Measurements from ENCODE around the gene GAK. TPM values are rescaled to one million over a fixed set of nuclear protein-coding genes. Genes with fewer than 3 reads are reported as not detected.
"Not testable (repeated sequence)": the region's sequence is repeated elsewhere in the genome, so short reads cannot be mapped to it uniquely, and the experiment has no call there.

The GAK gene
- total RNA-seq: 100 to 1,000 TPM; 155 to 163 TPM

DNA sequence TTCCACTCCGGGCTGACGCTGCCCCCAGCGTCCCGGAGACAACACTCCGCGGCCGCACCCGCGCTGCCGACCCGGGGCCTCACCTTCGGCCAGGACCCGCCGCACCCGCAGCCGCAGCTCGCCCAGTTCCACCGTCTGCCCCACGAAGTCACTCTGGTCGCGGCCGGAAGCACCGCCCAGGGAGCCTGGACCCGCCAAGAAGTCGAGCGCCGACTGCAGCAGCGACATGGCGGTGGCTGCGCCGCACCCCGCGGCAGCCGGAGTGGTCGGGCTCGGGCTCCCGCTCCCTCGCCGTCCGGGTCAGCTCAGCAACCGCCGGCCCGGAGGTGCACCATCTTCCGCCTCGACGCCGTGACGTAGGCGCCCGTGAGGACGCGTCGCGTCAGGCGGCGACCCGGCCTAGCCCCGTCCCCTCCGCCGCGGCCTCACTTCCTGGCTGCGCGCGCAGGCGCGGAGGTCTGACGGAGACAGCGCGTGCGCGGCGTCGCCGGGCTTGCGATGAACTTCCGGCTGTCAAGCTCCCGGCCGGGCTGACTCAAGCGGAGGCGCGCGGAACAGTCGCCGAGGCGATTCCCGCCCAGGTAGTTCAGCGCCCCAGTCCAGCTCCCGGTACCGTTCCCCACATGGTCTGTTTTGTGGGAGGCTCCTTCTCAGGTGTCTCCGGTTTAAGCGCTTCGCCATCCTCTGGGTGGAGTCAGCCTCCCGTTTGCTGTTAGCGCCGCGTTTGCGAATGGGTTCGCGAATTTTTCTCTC, at the start of gene GAK, which contains the start of gene TMEM175:
Gene GAK (minus strand): TSS at position 357 of the 753 bp plus-strand sequence. CDS start 129 bp downstream, at position 228.
Gene TMEM175 (plus strand): TSS at position 501 of the 753 bp plus-strand sequence. CDS start 15,280 bp downstream, outside the sequence.
- Mint-ChIP-seq H3K27ac (peak within 1 kb of the TSS; percentile 92), H3K9me3 (ENCODE audit: insufficient read depth) (no peaks in the 10 kb centered on the region), H3K27me3 (ENCODE audit: low read depth) (no peaks in the 10 kb centered on the region), H3K4me3 (peak within 1 kb of the TSS; percentile 85), H3K36me3 (ENCODE audit: low read depth) (peaks cover 9% of the 10 kb centered on the region), H3K4me1 (ENCODE audit: low read depth) (peaks cover 49% of the 10 kb centered on the region)
- peak; percentile 97 for DNase-seq
- ATAC-seq: peak; percentile 93
- ChIA-PET CTCF (interaction anchor here (0.8 to 3.7 kb wide), 3 partner anchors 38 to 189 kb away, joined by 3 to 20 read pairs (median 4); partner anchors contain the start of gene IDUA), POLR2A (interaction anchor here (0.5 to 1.9 kb wide), 20 partner anchors 9 to 268 kb away, joined by 3 to 12 read pairs (median 4); partner anchors contain the start of genes ATP5ME, DGKQ, IDUA and MYL5)

DNA sequence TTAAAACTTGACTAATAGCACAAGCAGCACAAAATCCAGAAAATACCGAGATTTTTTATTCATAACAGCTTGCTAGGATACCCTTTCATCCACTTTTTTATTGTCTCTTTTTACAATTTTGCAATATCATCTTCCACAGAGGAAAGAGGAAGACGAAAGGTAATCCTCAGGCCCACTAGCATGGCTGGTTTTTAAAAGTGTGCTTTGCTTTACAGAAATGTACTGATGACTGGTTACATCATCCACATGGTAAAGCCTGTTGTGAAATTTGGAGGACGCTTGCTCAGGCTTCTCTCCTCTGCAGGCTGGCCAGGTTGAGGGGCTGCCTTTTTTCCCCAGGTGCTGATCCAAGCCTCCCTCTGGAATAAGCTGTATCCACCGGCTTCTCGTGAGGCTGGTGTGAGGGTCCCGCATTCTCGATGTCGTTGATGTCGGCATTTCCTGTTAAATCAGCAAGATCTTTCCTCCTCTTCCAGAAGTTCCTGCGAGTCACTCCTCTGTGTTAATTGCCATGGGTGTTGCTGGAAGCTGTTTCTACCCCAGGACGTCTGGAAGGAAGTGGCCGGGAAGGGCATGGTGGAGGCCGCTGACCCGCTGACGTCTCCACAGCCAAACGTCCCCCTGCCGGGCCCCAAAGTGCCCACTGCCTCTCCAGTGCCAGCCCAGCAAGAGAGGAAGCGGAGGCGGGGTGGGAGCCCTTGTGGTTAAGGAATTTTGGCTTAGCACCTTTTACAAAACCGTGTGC, 47.0 kb upstream of the GAK start:
- Mint-ChIP-seq H3K9me3 (ENCODE audit: insufficient read depth) (no peaks in the 10 kb centered on the region), H3K27ac (no peak overlapping the region), H3K27me3 (ENCODE audit: low read depth) (no peaks in the 10 kb centered on the region), H3K4me3 (no peak overlapping the region), H3K4me1 (ENCODE audit: low read depth) (peaks cover 13% of the 10 kb centered on the region), H3K36me3 (ENCODE audit: low read depth) (no peaks in the 10 kb centered on the region)
- DNase-seq (no peak), ATAC-seq (no peak)
- POLR2A ChIA-PET: no interaction called here
- CTCF ChIA-PET: interaction anchor here (0.6 kb wide), 1 partner anchor 305 kb away, joined by 4 read pairs; the partner anchor contains the start of gene ATP5ME

DNA sequence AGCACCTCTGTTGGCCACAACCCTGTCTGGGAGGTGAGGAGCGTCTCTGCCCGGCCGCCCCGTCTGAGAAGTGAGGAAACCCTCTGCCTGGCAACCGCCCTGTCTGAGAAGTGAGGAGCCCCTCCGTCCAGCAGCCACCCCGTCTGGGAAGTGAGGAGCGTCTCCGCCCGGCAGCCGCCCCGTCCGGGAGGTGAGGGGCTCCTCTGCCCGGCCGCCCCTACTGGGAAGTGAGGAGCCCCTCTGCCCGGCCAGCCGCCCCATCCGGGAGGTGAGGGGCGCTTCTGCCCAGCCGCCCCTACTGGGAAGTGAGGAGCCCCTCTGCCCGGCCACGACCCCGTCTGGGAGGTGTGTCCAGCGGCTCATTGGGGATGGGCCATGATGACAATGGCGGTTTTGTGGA, 43.9 kb upstream of the GAK start:
- DNase-seq; H3K36me3 Mint-ChIP-seq (ENCODE audit: low read depth); H3K9me3 Mint-ChIP-seq (ENCODE audit: insufficient read depth); H3K27ac Mint-ChIP-seq; ATAC-seq; CTCF ChIA-PET; POLR2A ChIA-PET; H3K27me3 Mint-ChIP-seq (ENCODE audit: low read depth); H3K4me3 Mint-ChIP-seq: not testable (repeated sequence)
- H3K4me1 Mint-ChIP-seq (ENCODE audit: low read depth): peaks cover 20% of the 10 kb centered on the region

DNA sequence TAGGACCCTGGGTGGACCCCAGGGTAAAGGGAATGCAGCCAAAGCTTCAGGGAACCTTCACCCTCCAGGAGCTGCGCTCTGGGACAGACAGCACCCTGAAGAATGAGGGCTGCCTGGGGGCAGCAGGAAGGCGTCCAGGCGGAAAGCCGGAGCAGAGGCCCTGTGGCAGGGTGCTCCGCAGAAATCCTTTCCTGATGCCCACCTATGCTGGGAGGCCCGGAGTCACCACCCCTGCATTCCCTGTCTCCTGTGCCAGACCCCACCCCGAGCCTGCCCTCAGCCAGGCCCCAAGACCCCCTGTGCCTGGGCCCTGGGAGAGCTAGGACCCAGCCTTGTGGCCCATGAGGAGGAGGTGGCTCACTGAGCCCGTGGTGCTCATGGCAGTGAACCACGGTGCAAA, 42.6 kb upstream of the GAK start:
- ChIA-PET CTCF (interaction anchor here (1.3 kb wide), 1 partner anchor 12 kb away, joined by 3 read pairs; the partner anchor contains the start of gene IDUA), POLR2A (interaction anchor here (1.5 kb wide), 1 partner anchor 42 kb away, joined by 4 read pairs; the partner anchor contains the start of genes GAK and TMEM175)
- no peaks in the 10 kb centered on the region for H3K27me3 Mint-ChIP-seq (ENCODE audit: low read depth)
- no peak overlapping the region for H3K4me3 Mint-ChIP-seq
- peaks cover 30% of the 10 kb centered on the region for H3K4me1 Mint-ChIP-seq (ENCODE audit: low read depth)
- no peaks in the 10 kb centered on the region for H3K36me3 Mint-ChIP-seq (ENCODE audit: low read depth)
- ATAC-seq: no peak
- no peak for DNase-seq
- H3K9me3 Mint-ChIP-seq (ENCODE audit: insufficient read depth): no peaks in the 10 kb centered on the region
- no peak overlapping the region for H3K27ac Mint-ChIP-seq

DNA sequence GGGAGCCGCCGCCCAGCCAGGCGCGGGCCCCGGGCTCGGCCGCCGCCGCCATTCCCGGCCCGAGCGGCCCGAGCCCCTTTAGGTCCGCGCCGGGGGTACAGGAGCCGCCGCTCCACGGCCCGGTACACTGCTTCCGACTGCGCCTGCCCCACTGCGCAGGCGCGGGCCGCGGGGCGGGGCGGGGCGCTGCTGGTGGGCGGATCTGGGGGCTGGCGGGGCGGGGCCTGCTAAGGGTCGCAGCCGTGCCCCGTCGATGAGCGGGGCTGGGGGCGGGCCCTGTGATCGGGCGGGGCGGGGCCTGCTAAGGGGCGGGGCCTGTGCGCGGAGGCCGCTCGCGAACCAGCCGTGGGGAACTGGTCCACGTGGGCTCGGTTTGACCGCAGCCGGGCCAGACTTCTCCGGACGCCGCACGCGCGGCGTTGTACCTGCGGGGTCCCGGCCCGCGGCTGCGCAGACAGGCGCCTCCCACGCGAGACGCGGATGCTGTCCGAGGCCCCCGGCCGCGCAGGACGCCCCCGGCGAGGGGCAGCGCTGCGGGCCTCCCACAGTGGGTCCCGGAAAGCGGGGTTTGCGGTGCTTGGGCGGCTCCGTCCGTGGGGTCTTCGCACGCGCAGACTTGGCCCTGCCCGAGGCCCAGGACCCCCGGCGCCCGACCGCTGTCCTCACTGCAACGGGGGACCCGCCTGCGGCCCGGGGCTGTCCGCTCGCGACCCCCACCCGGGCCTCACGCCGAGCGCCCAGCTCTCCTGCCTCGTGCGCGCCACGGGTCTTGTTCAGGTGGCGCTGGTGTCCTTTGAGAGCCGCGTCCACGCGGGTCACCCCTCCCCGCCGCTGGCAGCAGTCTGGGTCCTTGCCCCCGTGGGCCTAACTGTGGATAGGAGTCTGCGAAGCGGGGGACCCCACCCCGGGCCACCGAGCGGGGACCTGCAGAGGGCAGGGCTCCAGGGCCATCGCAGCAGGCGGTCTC, 41.6 kb upstream of the GAK start, which contains the start of gene DGKQ:
Gene DGKQ (minus strand): TSS at position 139 of the 967 bp plus-strand sequence. CDS start 87 bp downstream, at position 52.
- ChIA-PET POLR2A (interaction anchor here (1.1 to 1.6 kb wide), 3 partner anchors 11 to 41 kb away, joined by 3 to 4 read pairs (median 4); partner anchors contain the start of genes GAK and TMEM175), CTCF (interaction anchor here (1.2 to 1.7 kb wide), 2 partner anchors 13 to 231 kb away, joined by 4 read pairs; partner anchors contain the start of gene IDUA)
- Mint-ChIP-seq H3K4me1 (ENCODE audit: low read depth) (peaks cover 30% of the 10 kb centered on the region), H3K4me3 (peak within 1 kb of the TSS; percentile 52), H3K27me3 (ENCODE audit: low read depth) (no peaks in the 10 kb centered on the region), H3K9me3 (ENCODE audit: insufficient read depth) (no peaks in the 10 kb centered on the region), H3K36me3 (ENCODE audit: low read depth) (no peaks in the 10 kb centered on the region), H3K27ac (no peak within 1 kb of the TSS)
- ATAC-seq (peak; percentile 92), DNase-seq (peak; percentile 87)

DNA sequence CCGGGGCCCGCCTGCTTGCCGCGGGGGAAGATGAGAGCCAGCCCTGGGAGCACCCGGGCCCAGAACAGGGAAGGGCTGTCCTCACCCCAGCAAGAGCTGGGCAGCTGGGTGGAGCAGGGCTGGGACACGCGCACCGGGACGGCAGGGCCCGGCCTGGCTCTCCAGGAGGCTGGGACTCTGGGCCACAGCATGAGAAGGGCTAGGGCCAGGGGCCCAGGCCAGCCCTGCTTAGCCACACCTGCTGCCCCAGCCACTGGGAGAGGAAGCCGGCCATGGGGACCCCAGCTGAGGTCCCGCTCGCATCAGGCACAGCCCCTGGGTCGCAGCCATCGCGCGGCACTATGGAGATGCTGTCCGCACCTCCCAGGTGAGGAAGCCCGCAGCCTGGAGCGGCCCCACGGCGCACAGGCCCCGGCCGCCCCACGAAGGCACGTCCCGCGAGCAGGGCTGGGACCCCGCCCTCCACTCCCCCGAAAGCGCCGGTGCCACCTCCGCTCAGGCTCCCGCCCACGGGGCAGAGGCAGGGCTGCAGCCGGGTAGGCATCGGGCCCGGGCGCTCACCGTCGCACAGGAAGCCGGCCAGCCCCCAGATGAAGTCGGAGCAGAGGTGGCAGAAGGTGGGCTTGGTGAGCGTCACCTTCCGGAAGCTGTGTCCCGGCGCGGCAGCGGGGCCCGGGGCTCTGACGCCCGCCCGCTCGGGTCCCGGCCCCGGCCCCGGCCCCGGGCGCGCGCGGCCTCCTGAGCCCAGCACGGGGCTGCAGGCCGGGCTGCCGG, 40.7 kb upstream of the GAK start:
- H3K4me1 Mint-ChIP-seq (ENCODE audit: low read depth): peaks cover 30% of the 10 kb centered on the region
- CTCF ChIA-PET: interaction anchor here (1.2 to 1.7 kb wide), 2 partner anchors 14 to 230 kb away, joined by 4 read pairs; partner anchors contain the start of gene IDUA
- no peak overlapping the region for H3K27ac Mint-ChIP-seq
- peak overlapping the region; percentile 52 for H3K4me3 Mint-ChIP-seq
- no peaks in the 10 kb centered on the region for H3K36me3 Mint-ChIP-seq (ENCODE audit: low read depth)
- DNase-seq (peak; percentile 62), ATAC-seq (peak; percentile 61)
- POLR2A ChIA-PET: interaction anchor here (1.1 to 1.6 kb wide), 3 partner anchors 10 to 41 kb away, joined by 3 to 4 read pairs (median 4); partner anchors contain the start of genes GAK and TMEM175
- no peaks in the 10 kb centered on the region for H3K9me3 Mint-ChIP-seq (ENCODE audit: insufficient read depth)
- no peaks in the 10 kb centered on the region for H3K27me3 Mint-ChIP-seq (ENCODE audit: low read depth)

DNA sequence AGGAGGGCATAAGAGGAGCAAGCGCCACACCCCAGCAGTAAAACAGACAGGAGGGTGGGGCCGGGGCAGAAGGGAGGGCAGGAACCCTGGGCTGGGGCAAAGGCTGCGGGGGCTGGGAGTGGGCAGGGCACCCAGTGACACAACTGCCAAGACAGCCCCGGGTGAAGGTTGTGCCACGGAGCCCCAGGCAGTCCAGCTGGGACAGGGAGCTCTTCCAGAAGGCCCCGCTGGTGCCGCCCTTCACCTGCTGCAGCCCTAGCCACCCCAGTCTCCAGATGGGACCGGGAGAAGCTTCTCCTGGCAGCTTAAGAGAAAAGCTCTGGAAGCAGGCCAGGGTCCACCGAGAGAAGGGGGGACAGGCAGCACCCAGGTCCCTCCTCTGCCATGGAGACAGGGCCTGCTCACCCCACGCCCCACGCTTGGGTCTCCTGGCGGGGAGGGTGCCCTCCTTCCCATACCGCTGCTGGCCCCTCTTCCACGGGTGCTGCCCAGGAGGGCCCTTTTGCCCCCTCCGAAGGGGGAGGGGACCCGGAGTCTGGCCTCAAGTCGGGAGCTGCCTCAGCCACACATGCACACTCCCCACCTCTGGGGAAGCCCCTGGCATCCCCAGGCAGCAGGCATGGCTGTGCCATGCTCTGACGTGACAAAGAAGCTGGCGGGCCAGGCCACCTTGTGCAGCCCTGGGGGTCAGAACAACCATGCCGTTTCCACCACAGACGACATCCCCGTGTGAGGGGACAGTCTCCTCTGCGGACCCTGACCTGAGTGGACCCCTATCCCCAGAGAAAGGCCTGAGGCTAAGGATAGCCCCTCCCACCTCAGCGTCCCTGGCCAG, 39.8 kb upstream of the GAK start:
- H3K4me1 Mint-ChIP-seq (ENCODE audit: low read depth): peaks cover 25% of the 10 kb centered on the region
- no peaks in the 10 kb centered on the region for H3K27me3 Mint-ChIP-seq (ENCODE audit: low read depth)
- ChIA-PET CTCF (interaction anchor here (1.7 kb wide), 1 partner anchor 229 kb away, joined by 4 read pairs; no protein-coding TSS in a partner anchor), POLR2A (interaction anchor here (1.2 to 1.6 kb wide), 2 partner anchors 39 to 40 kb away, joined by 4 read pairs; partner anchors contain the start of genes GAK and TMEM175)
- H3K36me3 Mint-ChIP-seq (ENCODE audit: low read depth): no peaks in the 10 kb centered on the region
- ATAC-seq: no peak
- no peak overlapping the region for H3K27ac Mint-ChIP-seq
- DNase-seq: no peak
- no peaks in the 10 kb centered on the region for H3K9me3 Mint-ChIP-seq (ENCODE audit: insufficient read depth)
- H3K4me3 Mint-ChIP-seq: peak overlapping the region; percentile 52

DNA sequence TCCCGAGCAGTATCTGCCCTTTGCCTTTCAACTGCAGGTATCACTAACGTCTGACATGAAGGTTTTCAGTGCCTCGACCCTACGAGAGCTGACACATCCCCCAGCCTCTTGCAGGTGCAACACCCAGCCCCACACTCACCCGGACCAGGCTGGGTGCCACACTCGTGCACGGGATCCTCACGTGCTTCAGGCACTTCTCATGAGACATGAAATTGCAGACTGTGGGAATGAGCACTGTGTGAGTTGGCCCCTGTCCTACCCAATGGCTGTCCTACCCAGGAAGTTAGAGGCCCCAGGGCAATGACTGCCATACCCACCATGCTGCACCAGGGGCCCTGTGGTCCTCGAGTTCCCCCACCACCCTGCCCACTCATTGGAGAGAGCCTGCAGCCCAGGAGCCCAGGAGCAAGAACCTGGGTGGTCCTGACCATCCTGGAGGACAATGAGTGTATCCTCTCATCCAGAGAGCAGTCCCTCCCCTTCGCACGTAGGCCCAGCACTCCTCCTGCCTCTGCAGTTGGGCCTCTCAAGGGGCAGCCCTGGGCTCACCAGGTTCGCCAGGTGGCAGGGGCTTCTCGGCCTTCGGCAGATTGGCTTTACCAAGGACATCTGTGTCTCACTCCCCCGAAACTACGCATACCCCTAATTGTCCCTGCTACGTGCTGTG, 38.9 kb upstream of the GAK start:
- DNase-seq (no peak), ATAC-seq (no peak)
- Mint-ChIP-seq H3K9me3 (ENCODE audit: insufficient read depth) (no peaks in the 10 kb centered on the region), H3K27ac (peak overlapping the region; percentile 60), H3K4me1 (ENCODE audit: low read depth) (peaks cover 19% of the 10 kb centered on the region), H3K27me3 (ENCODE audit: low read depth) (no peaks in the 10 kb centered on the region), H3K36me3 (ENCODE audit: low read depth) (no peaks in the 10 kb centered on the region), H3K4me3 (no peak overlapping the region)
- POLR2A ChIA-PET: interaction anchor here (0.5 to 1.0 kb wide), 3 partner anchors 39 to 113 kb away, joined by 3 read pairs; partner anchors contain the start of genes GAK and TMEM175
- CTCF ChIA-PET: no interaction called here

Measured in activated CD8-positive, alpha-beta T cell treated with anti-CD3 and anti-CD28 coated beads, Interleukin-2, amount 10 ng/mL, durations not matched to agents 7 days and 5 days (primary cell).